Activated effector memory CD4-positive, alpha-beta T cell treated with Interleukin-2 at 50 U/mL for 16 hours (primary cell): ENCODE data around the gene CSRP1.
A peak's percentile ranks its signal among the peaks of the same experiment; 100 is the strongest.

Source experiments
- DNase-seq: peaks from one replicate; pipeline ENCODE4 v3.0.0-alpha.2; 2020

The CSRP1 gene

DNA sequence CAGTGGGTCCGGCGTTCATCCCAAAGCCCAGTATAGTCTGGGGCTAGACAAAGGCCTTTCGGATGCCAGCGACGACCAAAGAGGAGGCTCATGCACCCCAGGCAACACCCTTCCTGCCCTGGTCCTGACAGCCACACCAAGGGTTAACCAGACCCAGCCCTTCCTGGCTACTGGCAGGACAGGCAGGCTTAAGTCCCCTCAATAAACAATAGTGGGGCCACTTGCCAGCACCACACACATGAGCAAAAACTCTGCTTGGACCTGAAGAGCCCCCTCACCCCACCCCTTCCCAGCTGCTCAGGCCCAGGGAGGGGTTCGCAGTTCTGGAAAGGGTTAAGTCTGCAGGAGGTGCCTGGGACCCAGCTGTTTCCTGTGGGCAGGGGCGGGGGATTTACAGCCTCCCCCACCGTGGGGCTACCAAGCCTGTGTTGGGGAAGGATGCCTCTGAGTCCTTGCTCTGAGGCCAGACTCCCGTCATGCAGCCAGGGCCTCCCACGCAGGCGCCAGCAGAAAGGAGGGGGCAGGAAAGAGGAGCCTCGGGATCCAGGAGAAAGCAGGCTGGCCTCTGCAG, 56.1 kb downstream of the CSRP1 start:
- DNase-seq: no peak

DNA sequence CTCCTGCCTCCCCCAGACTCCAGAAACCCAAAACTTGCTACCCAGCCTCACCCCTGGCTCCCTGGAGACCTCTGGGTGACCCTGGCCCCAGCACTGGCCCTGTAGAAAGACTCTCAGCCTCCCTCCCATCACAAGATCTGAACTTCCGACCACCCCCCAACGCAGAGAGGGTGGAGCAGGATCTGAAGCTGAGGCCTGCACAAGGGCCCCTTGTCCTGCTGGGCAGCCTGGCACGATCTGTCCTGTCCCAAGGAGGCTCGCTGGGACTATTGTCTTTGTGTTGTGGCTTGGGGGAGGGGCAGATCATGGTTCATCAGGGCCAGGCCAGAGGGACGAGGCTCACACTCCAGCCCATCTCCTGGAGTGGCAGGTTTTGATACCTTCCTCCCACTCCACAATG, 57.9 kb downstream of the CSRP1 start:
- no peak for DNase-seq

DNA sequence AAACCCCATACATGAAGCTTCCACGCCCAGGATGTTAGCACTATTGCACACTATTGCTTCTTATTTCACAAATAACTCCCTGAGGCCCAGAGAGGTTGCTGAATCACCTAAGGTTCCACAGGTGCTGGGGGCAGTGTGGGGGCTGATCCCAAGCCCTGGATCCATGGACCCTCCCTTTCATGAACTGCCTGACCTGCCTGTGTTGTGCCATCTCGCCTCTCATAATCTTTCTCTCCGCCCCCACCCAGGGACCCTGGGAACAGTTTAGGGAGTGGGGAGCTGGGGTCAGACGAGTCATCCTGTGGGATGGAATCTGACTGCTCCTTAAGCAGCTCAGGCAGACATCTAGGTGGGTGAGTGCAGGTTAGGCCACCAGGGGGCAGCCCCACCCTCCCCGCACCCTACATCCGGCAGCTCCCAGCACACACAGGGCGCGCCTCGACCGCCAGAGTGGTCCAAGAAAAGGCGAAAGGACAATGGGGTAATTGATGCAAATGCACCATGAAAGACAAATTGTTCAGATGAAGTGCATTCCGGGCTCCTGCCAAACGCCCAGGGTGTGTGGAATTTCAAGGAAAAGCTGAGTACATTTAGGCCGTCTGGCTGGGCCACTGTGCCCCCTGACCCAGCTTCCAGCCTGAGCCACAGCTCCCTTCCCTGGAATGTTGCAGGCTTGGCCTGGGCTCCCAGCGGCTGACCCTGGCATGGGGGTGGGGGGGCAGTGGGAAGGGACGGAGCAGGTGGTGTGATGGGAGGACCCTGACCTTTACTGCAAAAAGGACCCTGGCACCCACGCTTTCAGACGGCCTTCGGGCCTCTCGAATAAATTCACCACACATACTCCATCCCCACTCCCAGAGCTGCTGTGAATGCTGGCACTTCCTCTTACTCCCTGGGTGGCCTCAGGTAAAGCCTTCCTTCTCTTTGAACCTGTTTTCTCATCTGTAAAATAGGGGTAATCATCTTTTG, 58.7 kb downstream of the CSRP1 start:
- DNase-seq: peak; percentile 44

DNA sequence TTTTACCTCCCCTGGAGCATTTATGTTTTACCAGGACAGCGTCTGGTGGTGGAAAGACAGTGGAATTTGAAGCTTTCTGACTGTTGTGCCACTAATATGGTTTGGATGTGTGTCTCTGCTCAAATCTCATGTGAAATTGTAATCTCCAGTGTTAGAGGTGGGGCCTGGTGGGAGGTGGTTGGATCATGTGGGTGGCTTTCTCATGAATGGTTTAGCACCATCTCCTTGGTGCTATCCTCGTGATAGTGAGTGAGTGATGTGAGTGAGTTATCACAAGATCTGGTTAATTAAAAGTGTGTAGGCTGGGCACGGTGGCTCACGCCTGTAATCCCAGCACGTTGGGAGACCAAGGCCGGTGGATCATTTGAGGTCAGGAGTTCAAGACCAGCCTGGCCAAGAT, 61.6 kb downstream of the CSRP1 start:
- no peak for DNase-seq

DNA sequence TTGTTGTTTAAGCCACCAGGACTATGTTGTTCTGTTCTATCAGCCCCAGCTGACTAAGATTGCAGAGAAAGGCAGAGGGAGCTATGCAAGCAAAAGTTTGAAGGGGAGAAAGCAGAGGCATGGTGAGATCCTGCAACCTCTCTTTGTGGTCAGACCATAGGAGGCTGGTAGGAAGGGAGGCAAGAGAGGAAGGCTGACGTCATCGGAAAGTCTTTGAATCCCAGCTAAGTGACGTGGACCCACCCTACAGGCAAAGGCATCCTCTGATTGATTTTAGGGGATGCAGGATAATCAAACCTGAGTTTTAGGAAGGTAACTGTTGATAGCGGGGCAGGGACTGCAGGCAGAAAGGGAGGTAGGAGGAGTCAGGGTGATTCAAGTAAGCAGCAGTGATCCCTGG, 62.1 kb downstream of the CSRP1 start:
- DNase-seq: no peak

DNA sequence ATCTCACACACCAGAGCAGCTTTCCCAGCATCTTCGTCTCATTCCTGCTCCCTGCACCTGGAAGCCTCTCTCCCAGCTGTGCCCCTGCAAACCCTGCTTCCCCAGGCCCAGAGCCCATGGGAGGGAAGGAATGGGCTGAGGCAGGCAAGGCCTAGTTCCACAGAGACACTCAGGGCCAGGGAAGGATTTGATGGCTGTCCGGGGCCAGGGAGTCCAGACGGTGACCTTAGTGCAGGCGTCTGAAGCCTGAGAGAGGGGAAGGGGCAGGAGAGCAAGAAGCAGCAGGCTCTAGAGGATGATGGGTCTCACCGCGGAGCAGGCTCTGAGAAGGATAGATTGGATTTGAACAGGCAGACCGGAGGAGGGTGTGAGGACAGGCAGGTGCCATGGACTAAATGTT, 63.2 kb downstream of the CSRP1 start:
- DNase-seq: no peak

DNA sequence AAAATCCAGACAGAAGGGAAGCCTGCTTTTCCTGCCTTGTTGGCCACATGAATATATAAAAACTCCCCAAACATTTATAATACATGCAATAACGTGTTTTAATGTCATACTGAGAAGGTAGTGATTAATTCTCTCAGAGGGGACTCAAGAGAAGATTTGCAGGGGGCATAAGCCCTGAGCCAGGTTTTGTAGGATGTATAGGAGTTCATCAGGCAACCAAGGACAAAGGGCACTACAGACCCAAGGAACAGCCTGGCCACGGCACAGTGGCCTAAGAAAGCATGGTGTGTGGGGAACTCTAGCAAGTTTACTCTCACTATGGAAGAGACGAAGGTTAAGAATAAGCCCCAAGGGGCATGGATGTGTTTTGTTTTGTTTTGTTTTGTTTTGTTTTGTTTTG, 70.0 kb downstream of the CSRP1 start:
- DNase-seq: no peak

DNA sequence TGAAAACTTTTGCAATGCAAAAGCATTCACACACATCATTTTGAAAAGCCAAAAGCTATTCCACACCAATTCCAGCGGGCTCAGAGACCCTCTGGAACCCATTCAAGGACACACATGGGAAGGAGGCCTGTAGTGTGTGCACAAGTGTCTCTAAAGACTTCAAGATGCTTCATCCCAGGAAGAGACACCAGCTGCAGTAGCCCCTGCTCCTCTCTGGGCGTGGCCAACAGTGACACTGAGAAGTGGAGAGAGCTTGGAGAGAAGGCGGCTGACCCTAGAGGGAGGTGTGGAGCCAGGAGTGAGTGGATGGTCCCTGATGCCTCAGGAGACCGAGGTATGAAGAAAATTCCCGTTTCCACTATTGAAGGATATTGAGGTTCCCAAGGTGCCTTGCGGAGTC, 70.5 kb downstream of the CSRP1 start:
- no peak for DNase-seq

DNA sequence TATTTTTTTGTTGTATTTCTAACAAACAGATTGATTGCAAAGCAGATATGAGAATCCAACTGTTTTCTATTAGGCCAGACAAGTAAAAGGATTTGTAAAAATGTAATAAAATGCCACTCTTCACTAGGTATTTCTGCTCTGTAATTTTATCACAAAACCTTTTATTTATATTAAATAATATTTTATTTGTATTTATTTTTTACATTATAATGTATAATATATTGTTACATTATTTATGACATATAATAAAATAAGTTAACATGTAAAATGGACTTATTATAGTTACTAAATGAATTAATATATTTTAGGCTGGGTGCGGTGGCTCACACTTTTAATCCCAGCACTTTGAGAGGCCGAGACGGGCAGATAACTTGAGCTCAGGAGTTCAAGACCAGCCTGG, 72.7 kb downstream of the CSRP1 start:
- no peak for DNase-seq

DNA sequence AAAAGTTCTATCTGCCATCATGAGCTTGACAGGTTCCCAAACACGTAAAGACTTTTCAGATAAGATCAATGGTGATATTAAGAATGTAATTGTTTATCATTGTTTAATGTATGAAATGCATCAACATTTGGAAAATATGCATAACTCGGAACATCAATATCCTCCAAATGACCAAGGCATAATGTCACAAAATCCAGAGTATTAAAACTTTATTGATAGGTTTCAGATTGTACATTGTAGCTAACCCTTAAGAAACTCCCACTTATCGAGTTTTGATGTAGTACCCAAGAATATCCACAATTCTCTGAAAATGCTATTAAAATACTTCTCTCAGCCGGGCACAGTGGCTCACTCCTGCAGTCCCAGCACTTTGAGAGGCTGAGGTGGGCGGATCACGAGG, 73.3 kb downstream of the CSRP1 start:
- no peak for DNase-seq
